Activated T-cell treated with anti-CD3 and anti-CD28 coated beads for 24 hours (primary cell): Measurements from ENCODE around the gene AIFM1.

Source experiments
- DNase-seq: peaks from one replicate; pipeline ENCODE4 v3.0.0-alpha.2; 2020; ENCODE audit warnings: low read depth

The AIFM1 gene

GRCh38 chrX:130091980-130092522 is 73.6 kb downstream of the AIFM1 start:
- peak; percentile 67 for DNase-seq

DNA sequence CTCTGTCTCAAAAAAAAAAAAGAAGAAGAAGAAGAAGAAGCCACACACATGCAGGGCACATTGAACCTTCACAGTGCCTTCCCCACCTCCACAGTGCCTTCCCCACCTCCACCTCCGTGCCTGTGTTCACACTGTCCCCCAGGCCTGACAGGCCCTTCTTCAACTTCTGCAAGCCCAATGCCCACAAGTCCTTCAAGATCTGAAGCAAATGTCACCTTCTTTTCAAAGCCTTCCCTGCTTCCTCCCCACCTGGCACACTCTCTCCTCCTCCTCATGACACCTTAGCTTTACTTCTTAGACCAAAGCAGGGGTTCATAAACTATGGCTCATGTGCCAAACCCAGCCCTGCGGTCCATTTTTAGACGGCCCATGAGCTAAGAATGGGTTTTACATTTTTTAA is 75.3 kb downstream of the AIFM1 start:
- DNase-seq: no peak

- DNase-seq: peak; percentile 41
These were observed 79.0 kb downstream of the AIFM1 start for GRCh38 chrX:130086447-130087206.

- no peak for DNase-seq
These were observed 79.8 kb downstream of the AIFM1 start for GRCh38 chrX:130085551-130086446.

DNA sequence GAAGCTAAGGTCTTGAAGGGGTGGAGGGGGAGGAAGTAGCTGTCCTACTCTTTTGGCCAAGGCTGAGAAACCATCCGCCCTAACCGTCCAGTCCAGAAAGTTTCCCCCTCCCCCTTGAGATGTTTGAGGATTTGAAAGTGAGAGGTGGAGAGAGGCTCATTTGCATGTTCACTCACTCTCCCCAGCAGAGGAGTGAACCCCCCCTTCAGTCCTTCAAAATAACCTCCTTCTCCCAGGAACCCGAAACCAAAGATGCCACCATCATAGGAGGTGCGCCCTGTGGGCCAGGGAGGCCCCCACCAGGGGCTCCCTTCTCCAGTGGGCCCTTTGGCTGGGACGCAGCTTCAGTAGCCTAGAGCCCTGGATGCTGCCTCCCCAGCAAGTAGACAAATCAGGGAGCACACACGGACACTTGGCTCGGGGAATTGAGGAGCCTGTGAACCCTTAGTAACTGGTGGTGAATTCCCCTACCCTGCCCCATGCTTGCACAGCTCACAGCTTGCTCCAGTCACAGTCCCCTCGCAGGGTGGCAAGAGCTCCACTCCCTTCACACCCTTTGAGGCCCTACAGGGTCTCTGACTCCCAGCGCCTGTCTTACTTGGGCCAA is 80.9 kb downstream of the AIFM1 start:
- no peak for DNase-seq

DNA sequence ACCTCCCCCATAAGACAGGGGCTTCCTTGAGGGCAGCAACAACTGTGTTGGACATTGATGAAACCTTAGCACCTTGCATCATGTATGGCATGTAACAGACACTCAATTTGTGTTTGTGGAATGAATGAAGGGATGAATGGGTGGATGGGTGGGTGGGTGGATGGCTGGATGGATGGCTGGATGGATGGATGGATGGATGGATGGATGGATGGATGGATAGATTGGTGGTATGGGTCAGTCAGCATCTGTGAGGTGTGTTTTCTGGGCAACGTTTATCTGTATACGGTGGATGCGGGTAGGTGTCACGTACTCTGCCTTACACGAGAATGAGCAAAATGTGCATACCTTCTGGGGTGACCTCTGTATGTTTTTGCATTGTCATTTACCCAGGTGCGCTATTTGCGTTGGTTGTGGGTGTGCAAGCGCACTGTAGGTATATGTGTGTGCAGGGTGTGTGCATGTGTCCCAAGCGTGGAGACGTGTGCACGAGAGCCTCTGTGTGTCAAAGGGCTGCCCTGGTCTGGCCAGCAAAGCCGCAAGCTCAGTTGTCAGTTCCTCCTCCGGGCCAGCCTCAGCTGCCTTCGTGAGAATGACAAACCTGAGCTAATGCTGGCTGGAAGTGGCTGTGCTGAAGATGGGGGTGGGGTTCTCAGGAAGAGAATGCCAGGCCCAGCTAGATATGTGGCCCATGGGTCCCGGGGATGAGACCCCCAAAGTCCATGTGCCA is 81.8 kb downstream of the AIFM1 start:
- no peak for DNase-seq

DNA sequence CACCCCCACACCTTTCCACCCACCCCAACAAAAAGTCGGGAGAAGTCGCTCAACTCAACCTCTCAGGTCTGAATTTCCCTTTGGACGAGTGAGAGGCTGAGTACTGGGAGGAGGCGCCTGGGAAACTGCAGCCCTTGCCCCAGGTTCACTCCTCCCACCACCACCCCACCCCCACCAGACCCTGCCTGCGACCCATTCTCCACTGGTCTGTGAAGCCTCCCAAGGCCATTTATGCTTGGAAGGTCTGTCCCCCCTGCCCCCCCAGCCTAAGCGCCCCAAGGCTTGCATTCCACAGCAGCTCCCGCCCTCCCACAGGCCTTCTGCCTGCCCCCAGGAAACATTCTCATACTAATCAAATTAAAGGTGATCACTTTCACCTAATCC is 82.5 kb downstream of the AIFM1 start:
- DNase-seq: no peak

- peak; percentile 62 for DNase-seq
These were observed 83.2 kb downstream of the AIFM1 start for GRCh38 chrX:130082244-130083106.

DNA sequence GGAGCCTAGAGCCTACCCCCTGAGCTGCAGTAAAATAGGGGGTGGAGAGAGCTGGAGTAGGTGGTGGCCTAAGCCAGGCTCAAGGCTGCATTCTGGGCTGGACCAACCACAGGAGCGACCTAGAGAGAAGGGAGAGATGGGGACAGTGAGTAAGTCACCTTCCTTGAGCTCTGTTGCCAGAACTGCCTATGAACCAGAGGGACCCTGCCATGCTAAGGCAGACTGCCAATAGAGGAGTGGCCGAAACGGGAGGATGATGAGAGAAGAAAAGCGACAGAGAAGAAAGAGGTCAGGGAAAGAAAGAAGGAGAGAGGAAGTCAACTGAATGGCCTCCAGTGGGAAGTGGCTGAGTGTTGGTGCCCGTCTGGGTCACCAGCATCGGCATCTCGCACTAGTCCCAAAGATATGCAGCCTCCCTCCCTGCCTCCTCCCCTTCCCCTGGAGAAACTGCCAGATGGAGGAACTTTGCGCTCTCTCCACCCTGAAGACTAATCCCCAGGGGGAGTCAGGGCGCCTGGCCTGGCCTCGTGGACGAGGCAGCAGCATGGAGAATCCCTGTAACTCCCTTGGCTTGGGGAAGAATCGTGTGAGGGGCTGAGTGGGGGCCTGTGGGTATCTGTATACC is 84.1 kb downstream of the AIFM1 start:
- DNase-seq: no peak

- no peak for DNase-seq
These were observed 84.8 kb downstream of the AIFM1 start for GRCh38 chrX:130080791-130081367.

GRCh38 chrX:130079824-130080406 is 85.7 kb downstream of the AIFM1 start:
- DNase-seq: no peak
